Measurements from ENCODE around the gene ADAMTS18. TPM values are rescaled to one million over a fixed set of nuclear protein-coding genes. Genes with fewer than 3 reads are reported as not detected.
"Not testable (repeated sequence)": the region's sequence is repeated elsewhere in the genome, so short reads cannot be mapped to it uniquely, and the experiment has no call there.

The ADAMTS18 gene
- total and polyA plus RNA-seq, 2 experiments from 2014 or later: 2.7 to 5.5 TPM

- no peaks in the 10 kb centered on the region for H3K36me3 ChIP-seq (replicated peaks; ENCODE audit: insufficient read depth, low read depth)
- DNase-seq (ENCODE audit: low spot score): no peak
- H3K79me2 ChIP-seq: no peaks in the 10 kb centered on the region
- no peaks in the 10 kb centered on the region for H3K4me1 ChIP-seq (ENCODE audit: insufficient read depth)
- H3K27ac ChIP-seq: no peak overlapping the region
- H3K9me2 ChIP-seq (replicated peaks; ENCODE audit: insufficient read depth): no peaks in the 10 kb centered on the region
- TF ChIP-seq EZH2phosphoT487 (IDR thresholded peaks at IDR 0.05; ENCODE audit: low read depth, severe bottlenecking, unreplicated experiment) (no peak), EZH2 (IDR thresholded peaks at IDR 0.05; ENCODE audit: borderline replicate concordance) (no peak), CTCF (IDR thresholded peaks at IDR 0.05; ENCODE audit: poor library complexity) (no peak)
- H4K20me1 ChIP-seq (ENCODE audit: insufficient read depth, poor library complexity, severe bottlenecking): no peaks in the 10 kb centered on the region
- no peak overlapping the region for H2AFZ ChIP-seq
- no peak overlapping the region for H3K4me3 ChIP-seq
- no peaks in the 10 kb centered on the region for H3K27me3 ChIP-seq
- H3K4me2 ChIP-seq: no peak overlapping the region
- no peaks in the 10 kb centered on the region for H3K9me3 ChIP-seq (ENCODE audit: low read depth)
Observed at GRCh38 chr16:77470851-77471250, 36.0 kb upstream of the ADAMTS18 start.

GRCh38 chr16:77469634-77470033 lies 34.8 kb upstream of the ADAMTS18 start:
- Histone ChIP-seq H3K4me2 (no peak overlapping the region), H3K36me3 (replicated peaks; ENCODE audit: insufficient read depth, low read depth) (no peaks in the 10 kb centered on the region), H2AFZ (no peak overlapping the region), H3K27ac (no peak overlapping the region), H3K9me2 (replicated peaks; ENCODE audit: insufficient read depth) (no peaks in the 10 kb centered on the region), H4K20me1 (ENCODE audit: insufficient read depth, poor library complexity, severe bottlenecking) (no peaks in the 10 kb centered on the region), H3K27me3 (no peaks in the 10 kb centered on the region), H3K4me3 (no peak overlapping the region), H3K4me1 (ENCODE audit: insufficient read depth) (no peaks in the 10 kb centered on the region), H3K9me3 (ENCODE audit: low read depth) (no peaks in the 10 kb centered on the region), H3K79me2 (no peaks in the 10 kb centered on the region)
- WGBS (ENCODE audit: low lambda C conversion rate, missing lambda C conversion rate): 90% methylated on average over 3 of the region's 3 CpGs
- no peak for DNase-seq (ENCODE audit: low spot score)
- TF ChIP-seq CTCF (IDR thresholded peaks at IDR 0.05; ENCODE audit: poor library complexity) (no peak), EZH2 (IDR thresholded peaks at IDR 0.05; ENCODE audit: borderline replicate concordance) (no peak), EZH2phosphoT487 (IDR thresholded peaks at IDR 0.05; ENCODE audit: low read depth, severe bottlenecking, unreplicated experiment) (no peak)

- H3K27ac ChIP-seq: no peak overlapping the region
- H3K9me3 ChIP-seq (ENCODE audit: low read depth): no peaks in the 10 kb centered on the region
- no peak overlapping the region for H3K4me3 ChIP-seq
- no peaks in the 10 kb centered on the region for H3K27me3 ChIP-seq
- H3K4me1 ChIP-seq (ENCODE audit: insufficient read depth): no peaks in the 10 kb centered on the region
- DNase-seq (ENCODE audit: low spot score): no peak
- H3K36me3 ChIP-seq (replicated peaks; ENCODE audit: insufficient read depth, low read depth): no peaks in the 10 kb centered on the region
- 45% methylated on average over 3 of the region's 3 CpGs for WGBS (ENCODE audit: low lambda C conversion rate, missing lambda C conversion rate)
- no peak overlapping the region for H2AFZ ChIP-seq
- H3K79me2 ChIP-seq: no peaks in the 10 kb centered on the region
- no peaks in the 10 kb centered on the region for H4K20me1 ChIP-seq (ENCODE audit: insufficient read depth, poor library complexity, severe bottlenecking)
- no peak overlapping the region for H3K4me2 ChIP-seq
- TF ChIP-seq EZH2 (IDR thresholded peaks at IDR 0.05; ENCODE audit: borderline replicate concordance): no peak
- TF ChIP-seq CTCF (IDR thresholded peaks at IDR 0.05; ENCODE audit: poor library complexity): no peak
- TF ChIP-seq EZH2phosphoT487 (IDR thresholded peaks at IDR 0.05; ENCODE audit: low read depth, severe bottlenecking, unreplicated experiment): no peak
- no peaks in the 10 kb centered on the region for H3K9me2 ChIP-seq (replicated peaks; ENCODE audit: insufficient read depth)
Observed at GRCh38 chr16:77468831-77469230, 34.0 kb upstream of the ADAMTS18 start.

GRCh38 chr16:77467821-77468335 lies 33.0 kb upstream of the ADAMTS18 start:
- H3K27ac ChIP-seq: no peak overlapping the region
- no peak overlapping the region for H2AFZ ChIP-seq
- no peak for DNase-seq (ENCODE audit: low spot score)
- no peak overlapping the region for H3K4me3 ChIP-seq
- no peaks in the 10 kb centered on the region for H3K9me2 ChIP-seq (replicated peaks; ENCODE audit: insufficient read depth)
- H3K4me2 ChIP-seq: no peak overlapping the region
- H3K79me2 ChIP-seq: no peaks in the 10 kb centered on the region
- H3K9me3 ChIP-seq (ENCODE audit: low read depth): no peaks in the 10 kb centered on the region
- no peaks in the 10 kb centered on the region for H3K36me3 ChIP-seq (replicated peaks; ENCODE audit: insufficient read depth, low read depth)
- H4K20me1 ChIP-seq (ENCODE audit: insufficient read depth, poor library complexity, severe bottlenecking): no peaks in the 10 kb centered on the region
- H3K27me3 ChIP-seq: no peaks in the 10 kb centered on the region
- WGBS (ENCODE audit: low lambda C conversion rate, missing lambda C conversion rate): 59% methylated on average over 6 of the region's 6 CpGs
- no peaks in the 10 kb centered on the region for H3K4me1 ChIP-seq (ENCODE audit: insufficient read depth)
- TF ChIP-seq EZH2phosphoT487 (IDR thresholded peaks at IDR 0.05; ENCODE audit: low read depth, severe bottlenecking, unreplicated experiment): no peak
- no peak for TF ChIP-seq CTCF (IDR thresholded peaks at IDR 0.05; ENCODE audit: poor library complexity)

GRCh38 chr16:77463659-77464058 lies 28.8 kb upstream of the ADAMTS18 start:
- not testable (repeated sequence) for H3K79me2 ChIP-seq; H2AFZ ChIP-seq; H3K27ac ChIP-seq; DNase-seq (ENCODE audit: low spot score); H3K4me3 ChIP-seq; H3K4me2 ChIP-seq; H4K20me1 ChIP-seq (ENCODE audit: insufficient read depth, poor library complexity, severe bottlenecking); H3K9me3 ChIP-seq (ENCODE audit: low read depth); H3K9me2 ChIP-seq (replicated peaks; ENCODE audit: insufficient read depth); H3K27me3 ChIP-seq; H3K4me1 ChIP-seq (ENCODE audit: insufficient read depth); H3K36me3 ChIP-seq (replicated peaks; ENCODE audit: insufficient read depth, low read depth)
- whole genome bisulfite sequencing (ENCODE audit: low lambda C conversion rate, missing lambda C conversion rate): 95% methylated on average over 4 of the region's 5 CpGs

All from hepatocyte (in vitro differentiated cells).